H1 (cell line): ENCODE data around the gene HOXD1. TPM values are rescaled to one million over a fixed set of nuclear protein-coding genes. Genes with fewer than 3 reads are reported as not detected.

ENCODE experiments used
- CTCF ChIP-seq, 3 experiments: IDR thresholded peaks; 1 replicate in 2 of 3; 2 replicates in 1 of 3; pipeline versions ENCODE4 v1.5.1 to v1.6.1; 2011; ENCODE audit warnings: low read length in 3 of 3, mild to moderate bottlenecking in 3 of 3, inconsistent platforms in 2 of 3, low read depth in 1 of 3, moderate library complexity in 1 of 3; ENCODE audit not compliant: insufficient read depth in 1 of 3; ENCODE audit errors: control extremely low read depth in 1 of 3
- EGR1 ChIP-seq: IDR thresholded peaks from 2 replicates; pipeline ENCODE4 v1.6.1; 2011; ENCODE audit warnings: low read depth, low read length, borderline replicate concordance
- MAFK ChIP-seq: IDR thresholded peaks from 2 replicates; pipeline ENCODE4 v1.6.1; 2012; ENCODE audit warnings: low read depth, mild to moderate bottlenecking, improper control_type of control experiment, low read length
- RNF2 ChIP-seq: fragments of 200-900, 300-1000 bp; sonication (generic); IDR thresholded peaks from 2 replicates; pipeline ENCODE4 v1.7.1; 2016; ENCODE audit warnings: borderline replicate concordance, low read depth, mild to moderate bottlenecking, antibody characterized with exemption, low read length; ENCODE audit not compliant: poor library complexity, severe bottlenecking; ENCODE audit errors: missing control alignments
- SP1 ChIP-seq: IDR thresholded peaks from 2 replicates; pipeline ENCODE4 v1.6.1; 2011; ENCODE audit warnings: low read depth, low read length
- SRF ChIP-seq: IDR thresholded peaks from 2 replicates; pipeline ENCODE4 v1.6.1; 2011; ENCODE audit warnings: mild to moderate bottlenecking, low read depth, low read length, moderate library complexity
- TAF7 ChIP-seq: optimal IDR thresholded peaks from 2 replicates; pipeline ENCODE3; 2011; ENCODE audit warnings: low read depth, mild to moderate bottlenecking, inconsistent platforms, low read length, moderate library complexity, borderline replicate concordance
- polyA plus RNA-seq, 7 experiments: library from polyadenylated mRNA; depleted of rRNA in 3 of 7; stranded (reverse) in 5 of 7; unstranded in 2 of 7; fragments of >200 nt in 5 of 7; fragments of 200-250 nt in 2 of 7; gene quantifications; 1 replicate in 5 of 7; 2 replicates in 1 of 7; 4 replicates in 1 of 7; pipeline versions ENCODE4 v1.2.1 to v1.2.3, GENCODE V29; 2011 to 2013; ENCODE audit warnings: missing spikeins in 2 of 7, mixed read lengths in 2 of 7
- total RNA-seq: library from RNA; stranded (reverse); fragmentation: NEBNext Ultra II Directional; extraction: Animal tissue kit (Norgen Biotek cat#: 25700); gene quantifications from 2 replicates; pipeline ENCODE4 v1.2.1, GENCODE V29; 2021

Gene HOXD1
- total and polyA plus RNA-seq, 2 of the 8 experiments (the other 6 are each of a cell fraction or from before 2014, with no cell fraction given) = 0.03 TPM; not detected in 1

GRCh38 chr2:176175709-176176607 is 12.5 kb upstream of the HOXD1 start (continued):
- no peak for TF ChIP-seq CTCF (IDR thresholded peaks at IDR 0.05; ENCODE audit: control extremely low read depth in 1 of 3, insufficient read depth in 1 of 3, low read depth in 1 of 3, low read length in 3 of 3)
- TF ChIP-seq TAF7 = no peak
- TF ChIP-seq MAFK = no peak
- TF ChIP-seq RNF2 = peak; percentile 69
- no peak for TF ChIP-seq SP1
- no peak for TF ChIP-seq SRF
- peak; percentile 53; the same call in 1 of the 2 replicates for TF ChIP-seq EGR1
